Measurements from ENCODE around the gene LPP.
"Not testable (repeated sequence)": the region's sequence is repeated elsewhere in the genome, so short reads cannot be mapped to it uniquely, and the experiment has no call there.

The LPP gene

GRCh38 chr3:188154014-188154808, at the start of gene LPP:
TSS of gene LPP (plus strand) at chr3:188154157. CDS start at chr3:188406121, 251,964 bp downstream.
- peak; percentile 65 for DNase-seq (ENCODE audit: low read depth in 2 of 2)

GRCh38 chr3:188106006-188106405, 48.0 kb upstream of the LPP start:
- DNase-seq (ENCODE audit: low read depth in 2 of 2) = no peak

- DNase-seq (ENCODE audit: low read depth in 2 of 2) = no peak
These were observed 47.5 kb upstream of the LPP start for GRCh38 chr3:188106454-188106853.

DNA sequence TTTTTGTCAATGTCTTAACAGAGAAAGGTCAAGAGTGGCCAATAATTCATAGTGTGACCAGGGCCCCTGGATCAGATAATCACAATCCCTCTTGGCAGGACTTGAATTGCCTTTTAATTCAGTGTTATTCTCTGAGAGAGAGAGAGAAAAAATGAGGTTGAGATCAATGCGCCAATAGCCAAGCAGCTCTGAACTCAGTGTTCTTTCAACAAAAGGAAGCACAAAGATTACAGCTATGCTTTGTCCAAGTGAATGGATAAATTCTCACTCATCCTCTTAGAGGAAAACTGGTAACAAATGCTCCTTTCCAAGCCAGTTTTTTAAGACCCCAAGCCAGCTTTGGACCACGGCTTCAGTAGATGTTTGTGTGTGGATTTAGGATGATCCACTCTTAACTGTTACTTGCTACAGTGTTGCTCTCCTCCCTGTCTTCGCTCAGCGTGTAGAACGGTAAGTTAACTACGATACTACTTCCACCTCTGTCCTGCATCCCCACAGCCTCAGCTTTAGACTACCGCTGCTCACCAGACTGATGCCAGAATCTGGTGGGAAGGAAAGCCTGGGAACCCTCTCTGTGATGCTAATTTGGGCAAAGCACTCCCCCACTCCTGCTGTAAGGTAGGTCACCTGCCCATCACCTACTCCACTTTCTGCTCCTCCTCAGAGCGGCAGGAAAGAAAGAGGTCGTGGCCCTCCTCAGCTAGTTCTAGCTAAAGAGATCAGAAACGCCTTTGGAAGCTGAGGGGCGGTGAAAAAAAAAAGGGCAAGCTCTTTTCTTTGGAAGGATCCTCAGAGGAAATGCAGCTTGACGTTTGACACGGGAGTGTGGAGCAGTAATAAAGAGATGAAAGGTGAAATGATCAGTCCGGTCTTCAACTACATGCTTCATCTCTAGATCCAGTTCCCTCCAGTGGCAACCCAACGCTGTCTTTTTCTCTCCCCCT, 46.8 kb upstream of the LPP start:
- DNase-seq (ENCODE audit: low read depth in 2 of 2) = no peak

DNA sequence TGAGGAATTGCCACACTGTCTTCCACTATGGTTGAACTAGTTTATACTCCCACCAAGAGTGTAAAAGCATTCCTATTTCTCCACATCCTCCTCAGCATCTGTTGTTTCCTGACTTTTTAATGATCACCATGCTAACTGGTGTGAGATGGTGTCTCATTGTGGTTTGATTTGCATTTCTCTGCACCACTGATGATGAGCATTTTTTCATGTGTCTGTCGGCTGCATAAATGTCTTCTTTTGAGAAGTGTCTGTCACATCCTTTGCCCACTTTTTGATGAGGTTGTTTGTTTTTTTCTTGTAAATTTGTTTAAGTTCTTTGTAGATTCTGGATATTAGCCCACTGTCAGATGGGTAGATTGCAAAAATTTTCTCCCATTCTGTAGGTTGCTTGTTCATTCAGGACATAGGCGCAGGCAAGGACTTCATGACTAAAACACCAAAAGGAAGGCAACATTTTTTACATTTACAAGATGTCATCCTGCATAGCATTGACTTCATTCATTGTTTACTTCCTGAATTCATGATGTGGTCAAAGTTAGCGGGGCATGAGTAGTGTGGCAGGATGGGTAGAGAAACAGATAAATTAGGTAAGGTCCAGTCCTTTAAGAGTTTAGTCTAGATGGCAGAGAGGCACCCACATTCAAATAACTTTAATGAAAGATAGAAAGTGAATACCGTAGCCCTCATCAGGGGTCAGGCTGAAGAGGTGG, 45.1 kb upstream of the LPP start:
- no peak for DNase-seq (ENCODE audit: low read depth in 2 of 2)

DNA sequence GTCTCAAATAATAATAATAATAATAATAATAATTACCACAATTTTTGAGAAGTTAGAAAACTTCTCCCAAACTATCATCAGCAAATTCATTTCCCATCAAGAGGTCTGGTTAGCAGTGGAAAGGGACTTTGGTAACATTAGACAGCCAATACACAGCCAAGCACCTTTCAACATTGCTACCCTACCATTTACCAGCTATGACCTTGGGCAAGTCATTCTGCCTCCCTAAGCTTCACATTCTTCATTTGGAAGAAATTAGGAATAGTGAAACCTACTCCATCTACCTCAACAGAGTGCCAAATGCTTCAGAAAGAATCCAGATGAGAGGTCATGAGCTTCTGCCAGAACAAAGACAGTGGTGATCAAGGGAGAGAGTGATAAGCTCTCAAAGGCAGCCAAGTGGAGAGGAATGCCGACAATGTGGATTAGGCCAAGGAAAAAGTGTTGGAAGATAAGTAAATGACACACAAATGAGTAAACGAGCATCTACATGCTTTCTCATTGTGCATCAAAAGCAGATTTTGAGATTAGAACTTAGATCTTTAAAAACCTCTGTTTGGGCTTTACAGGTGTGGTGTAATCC, 42.9 kb upstream of the LPP start:
- DNase-seq (ENCODE audit: low read depth in 2 of 2) = no peak

- no peak for DNase-seq (ENCODE audit: low read depth in 2 of 2)
These were observed 40.2 kb upstream of the LPP start for GRCh38 chr3:188113756-188114155.

DNA sequence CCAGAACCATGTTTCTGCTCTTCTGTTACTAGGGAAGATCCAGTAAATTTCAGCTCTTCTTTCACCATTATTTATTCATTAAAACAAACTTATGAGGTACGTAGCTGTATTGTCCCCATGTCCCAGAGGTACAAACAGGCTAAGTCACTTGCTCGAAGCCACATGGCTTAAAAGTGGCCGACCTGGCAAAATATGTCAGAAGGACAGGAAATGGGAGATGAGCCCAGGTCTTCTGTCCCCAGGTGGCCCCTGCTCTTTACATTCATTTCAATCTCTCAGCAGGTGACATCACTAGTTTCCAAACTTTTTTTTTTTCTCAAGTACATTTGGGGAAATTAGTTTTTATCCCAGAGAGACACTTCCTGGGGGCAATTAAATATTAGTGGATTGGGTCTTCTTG, 34.1 kb upstream of the LPP start:
- DNase-seq (ENCODE audit: low read depth in 2 of 2) = no peak

DNA sequence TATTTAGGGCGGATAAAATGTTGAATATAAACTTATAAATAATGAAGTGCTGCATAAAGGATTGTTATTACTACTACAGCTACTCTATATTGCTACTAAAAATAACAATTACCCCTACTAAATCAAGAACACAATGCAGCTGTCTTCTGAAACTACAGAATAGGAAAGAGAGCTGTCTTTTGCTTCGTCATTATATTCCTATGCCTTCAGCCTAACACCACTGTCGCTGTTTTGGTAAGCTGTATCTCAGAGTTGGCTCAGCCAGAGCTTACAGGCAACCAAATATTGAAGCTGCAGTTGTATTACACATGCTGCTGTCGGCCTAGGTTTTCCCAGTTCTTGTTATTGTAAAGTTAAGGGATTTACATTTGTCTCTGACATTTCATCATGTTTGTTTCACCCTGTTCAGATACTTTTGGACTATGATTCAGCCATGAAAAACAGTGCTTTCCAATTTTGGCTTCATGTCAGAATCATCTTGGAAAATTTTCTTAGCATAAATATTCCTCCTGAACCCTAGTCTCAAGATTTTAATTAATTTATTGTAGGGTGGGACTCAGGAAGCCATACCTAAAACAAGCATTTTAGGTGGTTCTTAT, 31.3 kb upstream of the LPP start:
- DNase-seq (ENCODE audit: low read depth in 2 of 2) = no peak

GRCh38 chr3:188123170-188123905, 30.6 kb upstream of the LPP start:
- no peak for DNase-seq (ENCODE audit: low read depth in 2 of 2)

DNA sequence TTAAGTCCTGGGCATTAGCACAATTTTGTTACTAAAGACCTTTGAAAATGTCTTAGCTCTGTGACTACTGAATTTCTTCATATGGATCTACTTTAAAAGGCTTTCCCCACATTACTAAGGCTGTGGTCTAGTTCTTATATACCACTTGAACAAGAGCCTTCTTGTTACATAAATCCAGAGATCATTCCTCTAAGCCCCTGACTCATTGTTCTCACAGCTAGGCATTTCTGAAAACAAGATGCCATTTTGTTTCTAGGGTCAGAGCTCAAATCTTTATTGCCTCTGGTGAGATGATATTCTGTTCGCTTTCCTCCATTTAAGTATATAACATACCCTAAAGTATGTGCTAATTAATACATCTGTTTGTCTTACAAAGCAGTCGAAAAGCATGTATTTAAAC, 29.8 kb upstream of the LPP start:
- no peak for DNase-seq (ENCODE audit: low read depth in 2 of 2)

- DNase-seq (ENCODE audit: low read depth in 2 of 2) = no peak
These were observed 28.9 kb upstream of the LPP start for GRCh38 chr3:188125076-188125475.

DNA sequence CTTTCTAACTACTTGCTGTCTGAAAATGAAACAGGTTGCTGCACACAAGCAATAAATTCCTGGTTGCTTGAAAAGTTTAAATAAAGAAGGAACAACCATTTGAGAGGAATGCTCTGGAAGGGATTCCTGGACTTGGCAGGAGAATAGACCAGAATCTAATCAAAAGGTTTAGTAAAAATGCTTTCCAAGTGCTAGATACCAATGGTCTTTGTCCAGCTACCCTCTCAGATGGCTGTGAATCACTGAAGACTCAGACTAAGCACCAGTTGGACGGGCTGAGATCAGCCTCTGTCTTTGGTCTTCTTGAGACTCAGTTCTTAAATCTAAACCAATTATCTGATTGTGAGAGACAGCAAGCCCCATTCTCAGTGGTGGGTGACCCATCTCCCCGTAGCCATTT, 27.7 kb upstream of the LPP start:
- no peak for DNase-seq (ENCODE audit: low read depth in 2 of 2)

DNA sequence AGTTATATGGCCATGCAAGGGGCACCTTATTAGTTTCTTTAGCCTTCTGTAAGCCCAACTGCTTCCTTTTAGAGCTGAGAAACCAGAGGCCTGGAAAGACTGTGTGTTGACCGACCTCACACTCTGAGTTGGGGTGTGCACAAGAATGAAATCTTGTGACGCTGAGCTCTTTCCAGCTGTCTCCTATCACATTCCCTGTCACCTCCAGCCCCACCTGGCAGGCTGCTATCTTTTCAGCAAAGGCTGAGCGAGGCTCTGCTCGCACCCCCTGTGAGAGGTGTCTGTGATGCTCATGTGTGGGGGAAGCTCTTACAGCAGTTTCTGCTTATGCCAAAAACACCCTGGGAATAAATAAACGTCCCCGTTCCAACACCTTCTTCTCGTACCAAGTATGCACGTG, 27.0 kb upstream of the LPP start:
- DNase-seq (ENCODE audit: low read depth in 2 of 2) = no peak

- DNase-seq (ENCODE audit: low read depth in 2 of 2) = no peak
These were observed 25.1 kb upstream of the LPP start for GRCh38 chr3:188128905-188129304.

DNA sequence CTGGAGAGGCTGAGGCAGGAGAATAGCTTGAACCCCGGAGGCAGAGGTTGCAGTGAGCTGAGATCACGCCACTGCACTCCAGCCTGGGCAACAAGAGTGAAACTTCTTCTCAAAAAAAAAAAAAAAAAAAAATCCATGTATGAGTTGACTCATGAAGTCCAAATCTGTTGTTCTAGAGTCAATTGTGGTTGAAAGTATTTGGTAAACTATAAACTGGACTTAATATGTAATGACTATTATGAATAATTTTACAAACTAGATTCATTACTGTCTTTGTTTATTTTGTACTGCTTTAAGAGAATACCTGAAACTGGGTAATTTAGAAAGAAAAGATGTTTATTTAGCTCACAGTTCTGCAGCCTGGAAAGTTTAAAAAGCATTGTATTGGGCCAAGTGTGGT, 22.9 kb upstream of the LPP start:
- DNase-seq (ENCODE audit: low read depth in 2 of 2) = not testable (repeated sequence)

DNA sequence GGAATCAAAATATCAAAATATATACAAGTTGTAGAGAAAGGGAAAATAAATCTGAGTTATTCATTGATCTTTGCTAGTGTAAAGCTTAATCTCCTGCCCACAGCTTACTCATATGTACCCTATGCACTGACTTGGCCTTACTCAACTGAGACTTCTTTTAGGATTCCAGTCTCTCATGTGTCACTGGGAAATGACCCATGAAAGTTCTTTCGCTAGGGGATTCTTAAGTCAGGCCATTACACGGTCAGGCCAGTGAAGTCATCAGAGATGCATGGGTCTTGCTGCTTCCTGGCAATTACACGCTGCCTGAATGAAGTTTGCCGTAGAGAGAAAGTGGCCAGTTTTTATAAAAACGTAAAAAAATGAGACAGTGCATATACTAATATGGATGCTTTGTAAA, 20.7 kb upstream of the LPP start:
- DNase-seq (ENCODE audit: low read depth in 2 of 2) = no peak

DNA sequence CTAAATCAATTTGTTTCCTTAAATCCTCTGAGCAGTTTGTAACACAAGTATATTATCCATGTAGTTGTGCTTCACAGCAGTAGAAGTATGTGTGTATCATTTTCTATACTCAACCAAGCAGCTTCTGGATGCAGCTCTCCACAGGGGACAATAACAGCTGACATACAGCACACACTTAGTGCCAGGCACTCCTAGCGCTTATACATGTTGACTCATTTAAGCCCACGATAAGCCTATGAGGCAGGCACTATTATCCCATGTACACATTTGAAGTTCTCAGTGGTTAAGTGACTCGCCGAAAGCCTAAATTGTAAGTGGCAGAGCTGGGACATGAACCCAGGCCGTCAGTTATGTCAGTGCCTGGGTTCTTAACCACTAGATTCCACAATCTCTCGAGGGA, 20.3 kb upstream of the LPP start:
- no peak for DNase-seq (ENCODE audit: low read depth in 2 of 2)

GRCh38 chr3:188134079-188134478, 19.9 kb upstream of the LPP start:
- no peak for DNase-seq (ENCODE audit: low read depth in 2 of 2)

DNA sequence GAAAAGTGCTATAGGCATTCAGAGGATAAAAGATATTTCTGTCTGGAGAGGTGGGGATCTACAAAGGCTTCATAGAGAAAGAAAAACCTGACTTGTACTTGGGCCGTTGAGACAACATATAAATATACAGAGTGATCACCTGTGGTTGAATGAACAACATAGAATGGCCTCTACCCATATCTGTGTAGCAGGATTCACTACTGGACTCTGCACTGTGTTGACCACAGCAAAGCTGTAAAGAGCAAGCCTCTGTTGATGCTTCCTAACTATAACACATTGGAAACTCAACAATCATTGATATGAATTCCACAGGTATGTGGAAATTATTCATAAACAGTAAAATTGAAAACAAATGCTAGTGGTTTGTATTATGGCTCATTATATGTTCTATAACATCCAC, 19.1 kb upstream of the LPP start:
- no peak for DNase-seq (ENCODE audit: low read depth in 2 of 2)

GRCh38 chr3:188135271-188135670, 18.7 kb upstream of the LPP start:
- no peak for DNase-seq (ENCODE audit: low read depth in 2 of 2)
